Activated CD4-positive, alpha-beta T cell treated with anti-CD3 and anti-CD28 coated beads, Interleukin-2, amount 10 ng/mL, durations not matched to agents 24 days and 14 days (primary cell): ENCODE results near the gene WT1. TPM values are rescaled to one million over a fixed set of nuclear protein-coding genes. Genes with fewer than 3 reads are reported as not detected.

ENCODE experiments used
- DNase-seq: peaks from one replicate; pipeline ENCODE4 v3.0.0; 2022
- H3K27ac Mint-ChIP-seq: one replicate; pipeline ENCODE4 v1.8.0; 2022; ENCODE audit warnings: mild to moderate bottlenecking, mixed read lengths
- H3K27me3 Mint-ChIP-seq: one replicate; pipeline ENCODE4 v1.8.0; 2022; ENCODE audit warnings: mixed read lengths
- H3K36me3 Mint-ChIP-seq: one replicate; pipeline ENCODE4 v1.8.0; 2022; ENCODE audit warnings: low read depth, mild to moderate bottlenecking, mixed read lengths
- H3K4me1 Mint-ChIP-seq: one replicate; pipeline ENCODE4 v1.8.0; 2021; ENCODE audit warnings: mixed read lengths
- H3K4me3 Mint-ChIP-seq: one replicate; pipeline ENCODE4 v1.8.0; 2022; ENCODE audit warnings: mild to moderate bottlenecking, moderate library complexity, mixed read lengths
- H3K9me3 Mint-ChIP-seq: one replicate; pipeline ENCODE4 v1.8.0; 2021; ENCODE audit warnings: mixed read lengths
- intact Hi-C: fragments of 100-400 bp; cut with micrococcal nuclease; formaldehyde crosslinking; loops from one replicate; pipeline ENCODE4 v1.15.1; 2023
- total RNA-seq: library from RNA; stranded (reverse); gene quantifications from 2 replicates; pipeline ENCODE4 v1.2.3, GENCODE V29; 2022

The WT1 gene
- total RNA-seq, 1 donor from 2014 or later = not detected

GRCh38 chr11:32435152-32435480 is 223 bp downstream of the WT1 start:
- Mint-ChIP-seq H3K27me3 (peaks cover 79% of the 10 kb centered on the region), H3K9me3 (peaks cover 5% of the 10 kb centered on the region), H3K4me1 (peaks cover 8% of the 10 kb centered on the region), H3K27ac (no peak overlapping the region), H3K4me3 (no peak overlapping the region), H3K36me3 (peaks cover 3% of the 10 kb centered on the region)
- intact Hi-C loops = loop anchor here (5.0 kb wide), 3 partner anchors 103 to 633 kb away; partner anchors contain the start of gene CCDC73
- no peak for DNase-seq

GRCh38 chr11:32434356-32435151 is 785 bp downstream of the WT1 start:
- intact Hi-C loops = loop anchor here (5.0 kb wide), 3 partner anchors 102 to 632 kb away; partner anchors contain the start of gene CCDC73
- Mint-ChIP-seq H3K4me3 (no peak overlapping the region), H3K27ac (peak overlapping the region; percentile 51), H3K4me1 (peaks cover 8% of the 10 kb centered on the region), H3K9me3 (peaks cover 5% of the 10 kb centered on the region), H3K36me3 (peaks cover 3% of the 10 kb centered on the region), H3K27me3 (peaks cover 79% of the 10 kb centered on the region)
- DNase-seq = no peak

GRCh38 chr11:32433914-32434355 is 1.4 kb downstream of the WT1 start:
- no peak overlapping the region for H3K4me3 Mint-ChIP-seq
- H3K27ac Mint-ChIP-seq = peak overlapping the region; percentile 20
- peaks cover 5% of the 10 kb centered on the region for H3K9me3 Mint-ChIP-seq
- no peak for DNase-seq
- intact Hi-C loops = no loop called here
- H3K27me3 Mint-ChIP-seq = peaks cover 81% of the 10 kb centered on the region
- H3K4me1 Mint-ChIP-seq = peaks cover 8% of the 10 kb centered on the region
- H3K36me3 Mint-ChIP-seq = peaks cover 3% of the 10 kb centered on the region

DNA sequence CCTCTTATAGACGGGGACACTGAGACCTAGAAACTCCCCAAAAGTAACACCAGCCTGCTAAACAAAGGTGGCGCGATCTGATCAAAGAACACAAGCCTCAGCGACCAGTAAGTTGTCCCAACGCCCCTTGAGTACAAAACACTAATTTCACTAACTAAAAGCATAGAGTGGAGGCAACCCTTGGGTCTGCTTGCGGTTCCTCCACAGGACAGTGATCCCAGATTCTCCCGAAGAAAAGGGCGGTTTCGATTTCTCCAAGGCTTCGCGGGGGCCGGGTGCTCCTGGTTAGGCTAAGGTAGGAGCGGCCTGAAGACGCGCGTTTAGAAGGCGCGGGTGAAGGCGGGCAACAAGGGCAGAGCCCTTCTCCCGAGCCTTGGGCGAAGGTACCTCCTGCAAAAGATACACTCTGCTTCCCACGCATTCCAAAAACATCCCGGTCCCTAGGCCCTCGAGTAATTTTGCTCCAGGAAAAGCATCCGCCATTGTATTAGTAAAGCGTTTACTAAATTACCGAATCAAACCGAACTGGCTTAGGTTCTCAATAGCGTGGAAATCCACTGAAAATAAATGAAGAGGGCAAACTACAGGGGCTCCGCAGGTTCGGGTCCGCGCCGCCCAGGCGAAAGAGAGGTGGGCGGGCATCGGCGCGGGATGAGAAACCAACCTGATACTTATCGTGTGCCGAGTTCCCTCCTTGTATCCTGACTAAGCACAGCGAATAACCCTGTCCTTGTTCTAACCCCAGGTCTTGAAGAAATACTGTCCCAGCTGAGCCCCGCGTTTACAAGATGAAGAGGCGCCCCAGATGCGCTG is 2.0 kb downstream of the WT1 start:
- peaks cover 8% of the 10 kb centered on the region for H3K4me1 Mint-ChIP-seq
- peaks cover 5% of the 10 kb centered on the region for H3K9me3 Mint-ChIP-seq
- no peak overlapping the region for H3K4me3 Mint-ChIP-seq
- H3K27me3 Mint-ChIP-seq = peaks cover 82% of the 10 kb centered on the region
- peaks cover 3% of the 10 kb centered on the region for H3K36me3 Mint-ChIP-seq
- no peak for DNase-seq
- H3K27ac Mint-ChIP-seq = no peak overlapping the region
- intact Hi-C loops = no loop called here

- Mint-ChIP-seq H3K4me1 (peaks cover 8% of the 10 kb centered on the region), H3K27ac (no peak overlapping the region), H3K9me3 (peaks cover 4% of the 10 kb centered on the region), H3K36me3 (peaks cover 3% of the 10 kb centered on the region), H3K4me3 (no peak overlapping the region), H3K27me3 (peaks cover 82% of the 10 kb centered on the region)
- intact Hi-C loops = no loop called here
- no peak for DNase-seq
Measured at GRCh38 chr11:32432565-32432964, 2.8 kb downstream of the WT1 start.

DNA sequence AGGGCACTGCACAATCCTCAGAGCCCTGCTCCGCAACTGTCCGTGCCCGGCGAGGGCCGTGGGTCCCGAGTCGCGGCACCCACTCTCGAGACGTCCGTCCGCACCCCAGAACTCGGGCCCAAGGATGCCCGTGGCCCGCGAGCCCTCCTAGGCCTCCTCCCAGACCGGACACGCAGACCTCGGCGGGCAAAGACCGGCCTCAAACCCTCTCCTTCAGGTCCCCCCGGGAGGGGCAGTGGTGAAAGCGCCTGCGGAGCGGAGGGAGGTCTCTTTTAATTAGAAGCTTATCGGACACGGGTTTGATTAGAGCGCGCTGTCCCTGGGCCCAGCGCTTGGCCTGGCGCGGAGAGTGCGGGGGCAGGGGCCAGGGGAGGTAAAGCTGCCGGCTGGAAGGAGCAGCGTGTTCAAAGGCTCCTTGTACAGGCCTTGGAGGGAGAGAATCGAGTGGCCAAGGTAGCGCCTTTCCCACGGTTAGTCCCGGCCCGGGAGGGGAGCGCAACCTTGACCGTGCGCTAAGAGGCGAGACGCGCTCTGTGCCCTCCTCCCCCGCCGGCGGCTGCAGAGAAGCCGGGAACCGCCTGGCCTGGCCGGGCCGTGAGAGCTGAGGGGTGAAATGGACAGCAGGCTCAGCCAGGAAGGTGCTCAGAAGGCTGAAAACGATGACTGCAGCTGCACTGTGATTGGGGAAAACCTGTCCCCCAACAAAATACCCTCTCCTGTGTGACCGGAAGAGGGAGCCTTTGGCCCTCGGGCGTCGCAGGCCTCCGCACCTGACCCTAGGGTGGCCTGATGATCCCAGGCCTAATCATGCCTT is 4.6 kb downstream of the WT1 start:
- Mint-ChIP-seq H3K27ac (no peak overlapping the region), H3K9me3 (no peaks in the 10 kb centered on the region), H3K4me1 (peaks cover 5% of the 10 kb centered on the region), H3K27me3 (peaks cover 82% of the 10 kb centered on the region), H3K4me3 (no peak overlapping the region), H3K36me3 (peaks cover 2% of the 10 kb centered on the region)
- intact Hi-C loops = no loop called here
- no peak for DNase-seq

- Mint-ChIP-seq H3K36me3 (no peaks in the 10 kb centered on the region), H3K9me3 (no peaks in the 10 kb centered on the region), H3K4me1 (peaks cover 4% of the 10 kb centered on the region), H3K27me3 (peaks cover 90% of the 10 kb centered on the region), H3K4me3 (no peak overlapping the region), H3K27ac (no peak overlapping the region)
- intact Hi-C loops = no loop called here
- no peak for DNase-seq
Measured at GRCh38 chr11:32429477-32429876, 5.9 kb downstream of the WT1 start.

- Mint-ChIP-seq H3K36me3 (no peaks in the 10 kb centered on the region), H3K4me3 (no peak overlapping the region), H3K27ac (no peak overlapping the region), H3K4me1 (peaks cover 3% of the 10 kb centered on the region), H3K27me3 (peaks cover 87% of the 10 kb centered on the region), H3K9me3 (no peaks in the 10 kb centered on the region)
- intact Hi-C loops = no loop called here
- no peak for DNase-seq
Measured at GRCh38 chr11:32428665-32429303, 6.6 kb downstream of the WT1 start.

GRCh38 chr11:32427935-32428664 is 7.2 kb downstream of the WT1 start:
- H3K9me3 Mint-ChIP-seq = no peaks in the 10 kb centered on the region
- peaks cover 84% of the 10 kb centered on the region for H3K27me3 Mint-ChIP-seq
- no peaks in the 10 kb centered on the region for H3K36me3 Mint-ChIP-seq
- H3K27ac Mint-ChIP-seq = no peak overlapping the region
- no peak for DNase-seq
- H3K4me3 Mint-ChIP-seq = no peak overlapping the region
- intact Hi-C loops = no loop called here
- H3K4me1 Mint-ChIP-seq = peaks cover 3% of the 10 kb centered on the region

DNA sequence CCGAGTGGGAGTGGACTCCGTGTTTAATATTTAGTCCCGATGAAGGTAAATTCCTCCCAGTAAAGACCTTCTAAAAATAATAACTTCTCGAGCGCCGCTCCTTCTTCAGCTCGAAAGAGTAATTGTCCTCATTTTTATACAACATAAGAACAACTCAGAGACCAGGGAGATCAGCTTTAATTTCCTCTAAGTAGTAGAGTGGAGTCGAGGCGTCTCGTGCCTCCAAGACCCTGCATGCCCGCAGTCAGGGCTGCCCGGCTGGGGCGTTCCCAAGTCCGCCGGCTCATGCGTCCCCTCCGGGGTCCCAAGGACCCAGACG is 7.8 kb downstream of the WT1 start:
- intact Hi-C loops = no loop called here
- no peak for DNase-seq
- no peak overlapping the region for H3K4me3 Mint-ChIP-seq
- H3K4me1 Mint-ChIP-seq = peaks cover 2% of the 10 kb centered on the region
- H3K36me3 Mint-ChIP-seq = no peaks in the 10 kb centered on the region
- no peaks in the 10 kb centered on the region for H3K9me3 Mint-ChIP-seq
- no peak overlapping the region for H3K27ac Mint-ChIP-seq
- peaks cover 83% of the 10 kb centered on the region for H3K27me3 Mint-ChIP-seq

DNA sequence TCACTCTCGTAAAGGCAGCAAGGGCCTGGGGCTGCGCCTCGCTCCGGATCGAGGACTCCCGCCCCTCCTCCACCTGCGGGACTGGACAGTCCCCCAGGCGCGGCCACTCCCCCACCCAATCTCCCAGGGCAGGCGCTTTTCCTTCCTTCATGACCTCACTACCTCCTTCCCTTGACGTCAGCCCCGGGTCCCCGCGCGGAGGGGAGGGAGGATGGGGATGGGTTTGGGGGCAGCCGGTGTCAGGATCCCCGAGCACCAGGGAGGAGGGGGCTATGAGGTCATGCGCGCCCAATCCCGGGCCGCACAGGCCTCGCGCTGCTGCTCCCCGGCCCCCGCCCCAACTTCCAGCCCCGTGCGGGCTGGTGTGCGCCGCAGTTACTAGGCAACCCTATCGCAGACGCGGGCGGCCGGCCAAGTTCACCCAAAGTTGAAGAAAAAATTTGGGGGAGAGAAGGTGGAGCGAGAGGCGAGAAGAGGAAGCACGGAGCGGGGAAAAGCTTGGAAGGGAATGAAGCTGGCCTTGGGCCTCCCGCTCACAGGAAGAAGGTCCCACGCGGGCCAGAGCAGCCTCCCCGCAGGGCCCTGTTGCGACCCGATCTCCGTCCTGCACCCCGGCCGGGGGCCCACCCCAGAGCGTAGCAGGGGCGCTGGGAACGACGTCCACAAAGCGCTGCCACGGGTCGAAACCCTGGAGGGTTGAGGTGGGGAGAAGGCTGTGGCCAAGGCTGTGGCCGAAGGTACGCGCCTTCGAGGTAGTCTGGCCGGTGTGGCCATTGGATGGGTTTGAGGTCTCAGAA is 8.3 kb downstream of the WT1 start:
- DNase-seq = peak; percentile 61
- peaks cover 3% of the 10 kb centered on the region for H3K4me1 Mint-ChIP-seq
- H3K4me3 Mint-ChIP-seq = no peak overlapping the region
- H3K27me3 Mint-ChIP-seq = peaks cover 81% of the 10 kb centered on the region
- intact Hi-C loops = no loop called here
- H3K9me3 Mint-ChIP-seq = no peaks in the 10 kb centered on the region
- H3K36me3 Mint-ChIP-seq = no peaks in the 10 kb centered on the region
- no peak overlapping the region for H3K27ac Mint-ChIP-seq

GRCh38 chr11:32426192-32426591 is 9.1 kb downstream of the WT1 start:
- peaks cover 8% of the 10 kb centered on the region for H3K4me1 Mint-ChIP-seq

More at GRCh38 chr11:32426192-32426591, 9.1 kb downstream of the WT1 start:
- Mint-ChIP-seq H3K4me3 (peak overlapping the region; percentile 37), H3K36me3 (no peaks in the 10 kb centered on the region), H3K27ac (no peak overlapping the region), H3K27me3 (peaks cover 76% of the 10 kb centered on the region), H3K9me3 (no peaks in the 10 kb centered on the region)
- intact Hi-C loops = no loop called here
- DNase-seq = no peak
